ENCODE measurements around the gene FAM184A.

Gene FAM184A

DNA sequence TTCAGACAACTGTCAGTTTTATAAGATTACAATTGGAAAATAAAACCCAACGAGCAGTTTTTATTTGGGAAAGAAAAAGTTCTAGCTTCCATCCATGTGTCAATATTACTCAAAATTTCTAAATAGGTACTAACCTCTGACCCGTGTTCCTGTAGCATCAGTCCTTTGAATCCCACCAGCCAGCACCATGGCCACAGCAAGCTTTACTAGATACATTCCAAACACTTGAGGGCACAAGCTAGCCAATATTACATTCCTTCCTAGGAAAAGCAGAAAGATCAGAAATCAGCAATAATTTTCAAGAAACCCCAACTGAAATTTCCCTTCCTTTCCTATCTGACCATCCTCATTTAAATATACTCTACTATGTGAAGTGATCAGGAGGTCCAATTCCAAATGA lies 165.3 kb downstream of the FAM184A start:
- DNase-seq (ENCODE audit: low read depth in 3 of 3): no peak

DNA sequence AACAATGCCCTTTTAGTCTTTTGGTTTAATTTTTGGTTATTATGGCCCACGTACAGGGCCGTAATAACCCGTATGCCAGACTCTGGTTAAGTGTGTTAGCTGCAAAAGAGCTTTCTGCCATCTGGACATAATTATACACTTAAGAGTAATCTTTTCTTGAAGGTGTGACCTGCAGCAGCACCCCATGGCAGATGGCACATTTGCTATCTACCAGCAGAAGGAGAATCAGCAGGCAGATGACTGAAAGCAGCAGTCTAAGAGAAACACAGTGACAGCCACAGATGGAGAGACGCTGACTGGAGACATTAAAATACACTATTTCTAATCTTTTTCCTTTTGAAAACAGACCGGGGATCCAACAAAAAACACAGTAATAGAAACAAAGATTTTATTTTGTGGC lies 165.8 kb downstream of the FAM184A start:
- no peak for DNase-seq (ENCODE audit: low read depth in 3 of 3)
